ENCODE results near the gene HELZ.
A peak's percentile ranks its signal among the peaks of the same experiment; 100 is the strongest.

The HELZ gene

DNA sequence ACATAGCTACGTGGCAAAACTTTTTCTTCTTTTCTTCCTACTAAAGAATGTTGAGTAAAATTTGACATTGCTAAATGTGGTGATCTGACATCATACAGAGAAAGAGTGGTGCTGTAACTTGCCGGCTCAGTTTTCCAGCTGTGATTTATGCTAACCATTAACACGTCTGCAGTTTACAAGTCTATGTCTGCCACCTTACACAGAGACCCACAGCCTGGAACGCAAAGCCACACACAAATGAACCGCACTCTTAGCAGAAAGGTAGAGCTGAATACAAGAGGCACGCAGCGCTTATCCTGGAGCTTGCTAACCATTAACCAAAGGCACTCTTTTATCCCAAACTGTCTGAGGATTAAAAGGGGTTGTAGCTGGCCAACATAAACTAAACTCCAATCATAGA lies 168.7 kb downstream of the HELZ start:
- DNase-seq (ENCODE audit: low spot score) = no peak

DNA sequence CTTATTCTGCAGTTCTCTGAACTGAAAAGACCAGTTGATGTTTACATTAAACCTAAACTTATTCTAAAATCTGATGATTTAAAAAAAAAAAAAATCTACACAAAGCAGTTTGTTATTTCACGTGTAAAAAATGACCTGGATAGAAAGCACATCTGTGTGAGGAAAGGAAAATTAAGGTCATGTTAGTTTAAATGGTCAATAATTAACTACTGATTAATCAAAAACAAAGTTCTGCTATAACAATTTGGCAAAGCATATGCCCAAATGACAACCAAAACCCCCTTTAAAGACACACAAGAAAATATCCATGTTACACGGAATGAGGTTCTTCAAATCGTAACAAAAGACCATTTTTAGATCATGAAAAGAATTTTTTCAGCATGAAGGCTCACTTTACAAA lies 170.2 kb downstream of the HELZ start:
- no peak for DNase-seq (ENCODE audit: low spot score)

DNA sequence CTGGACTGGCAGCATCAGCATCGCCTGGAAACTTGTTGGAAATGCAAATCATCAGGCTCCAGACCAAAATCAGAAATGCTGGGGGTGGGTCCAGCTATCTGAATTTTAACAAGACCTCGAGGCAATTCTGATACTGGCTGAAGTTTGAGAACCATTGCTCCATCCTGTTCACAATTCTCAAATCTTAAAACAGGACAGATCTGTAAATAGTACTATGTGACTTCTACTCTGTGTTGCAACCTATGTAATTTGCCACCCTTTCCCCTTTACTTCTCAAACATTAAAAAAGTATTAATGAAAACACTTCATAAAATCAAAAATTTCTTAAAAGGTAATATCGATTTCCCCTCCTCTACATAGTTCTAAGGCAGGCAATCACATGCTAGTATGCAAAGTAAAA lies 172.1 kb downstream of the HELZ start:
- DNase-seq (ENCODE audit: low spot score) = no peak

DNA sequence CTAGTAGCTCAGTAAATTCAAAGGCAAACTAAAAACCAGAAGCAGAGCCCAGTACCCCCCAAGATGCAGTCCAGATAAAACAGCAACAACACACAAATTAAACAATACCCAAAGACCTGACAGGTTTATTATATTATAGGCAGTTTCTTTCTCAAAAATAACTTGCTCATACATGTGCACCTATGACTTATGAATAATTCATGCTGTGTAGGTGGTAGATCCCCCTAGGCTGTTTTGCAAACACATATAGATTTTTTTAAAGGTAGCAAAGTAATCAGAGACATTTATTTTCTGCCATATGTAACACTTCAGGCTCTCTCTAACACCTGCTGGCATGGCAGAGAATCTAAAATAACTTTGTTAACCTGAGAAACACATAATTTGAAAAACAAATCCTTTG lies 173.4 kb downstream of the HELZ start:
- DNase-seq (ENCODE audit: low spot score) = no peak

DNA sequence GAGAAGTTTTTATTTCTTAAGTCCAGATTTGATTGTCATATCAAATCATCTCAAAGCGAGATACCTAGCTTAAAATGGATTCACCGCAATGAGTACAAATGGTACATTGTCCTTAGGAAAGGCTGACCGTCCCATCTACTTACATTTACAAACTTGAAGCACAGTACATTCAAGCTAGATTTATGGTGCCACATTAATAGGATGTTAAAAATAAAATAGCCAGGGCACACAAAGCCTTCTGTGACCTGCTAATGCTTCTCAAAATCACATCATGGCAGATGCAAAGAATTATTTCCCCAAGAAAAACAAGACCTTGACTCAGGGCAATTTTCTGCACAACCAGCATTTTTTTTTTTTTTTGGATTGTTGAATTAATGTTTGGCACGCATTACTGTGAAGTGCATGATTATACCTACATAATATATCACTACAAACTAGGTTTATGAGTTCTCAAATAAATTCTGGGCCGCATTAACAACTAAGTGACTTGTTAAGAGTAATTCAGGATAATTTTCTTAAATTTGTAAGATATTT lies 175.3 kb downstream of the HELZ start:
- DNase-seq (ENCODE audit: low spot score) = no peak

DNA sequence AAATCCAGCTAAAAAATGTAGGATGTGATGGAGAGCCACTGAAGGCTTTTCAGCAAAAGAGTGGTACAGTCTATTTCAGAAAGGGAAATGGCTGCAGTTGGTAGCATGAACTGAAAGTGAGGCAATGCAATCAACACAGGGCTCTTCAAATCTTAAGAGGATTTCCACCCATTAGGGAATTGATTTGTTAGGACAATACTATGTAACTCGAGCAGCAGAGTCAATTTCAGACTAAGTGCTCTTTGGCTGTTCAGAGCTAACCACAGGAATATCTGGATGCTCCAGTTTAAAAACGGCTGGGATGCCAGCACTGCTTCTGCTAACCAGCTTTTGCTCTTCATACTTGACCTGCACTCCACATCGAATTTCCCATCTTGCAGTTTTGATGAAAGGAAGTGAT lies 176.0 kb downstream of the HELZ start:
- no peak for DNase-seq (ENCODE audit: low spot score)

DNA sequence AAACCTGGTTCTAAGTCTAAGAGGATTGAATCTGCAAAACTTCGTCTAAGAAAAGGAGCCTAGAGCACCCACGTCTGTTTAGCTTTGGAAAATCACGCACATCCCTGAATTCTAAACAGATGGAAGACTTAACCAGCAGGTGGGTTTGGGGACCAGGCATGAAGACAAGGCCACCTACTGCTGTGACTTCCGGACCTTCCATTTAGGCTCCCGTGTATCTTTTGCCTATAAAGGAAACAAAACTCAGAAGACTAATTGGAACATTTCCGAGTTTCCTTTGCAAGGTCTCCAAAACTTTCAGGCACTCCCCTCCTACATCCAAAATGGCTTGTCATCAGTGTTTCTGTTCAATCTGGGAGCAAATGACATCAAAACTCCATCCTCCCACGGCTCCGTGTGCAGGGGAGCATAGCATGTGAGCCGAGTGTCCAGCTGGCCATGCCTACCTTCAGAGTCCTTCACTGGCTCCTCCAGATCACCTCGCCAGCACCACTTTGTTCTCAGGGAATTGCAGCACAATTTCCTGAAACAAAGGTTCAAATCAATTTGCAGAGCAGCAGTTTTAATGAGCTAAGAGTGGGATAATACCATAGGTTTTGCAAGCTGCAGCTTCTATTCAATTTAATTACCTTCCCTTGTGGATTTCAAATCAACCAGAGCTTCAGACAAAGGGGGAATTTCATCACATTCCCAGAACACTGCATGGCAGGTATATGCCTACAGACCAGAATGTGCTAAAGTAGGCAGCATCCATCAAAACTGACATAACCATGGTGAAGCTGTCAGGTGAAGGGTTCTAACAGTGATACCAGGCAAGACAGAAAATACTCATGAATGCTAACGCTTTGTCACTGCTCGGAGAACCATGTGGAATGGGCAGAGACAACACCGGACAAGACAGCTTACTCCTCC lies 177.2 kb downstream of the HELZ start:
- DNase-seq (ENCODE audit: low spot score) = no peak

DNA sequence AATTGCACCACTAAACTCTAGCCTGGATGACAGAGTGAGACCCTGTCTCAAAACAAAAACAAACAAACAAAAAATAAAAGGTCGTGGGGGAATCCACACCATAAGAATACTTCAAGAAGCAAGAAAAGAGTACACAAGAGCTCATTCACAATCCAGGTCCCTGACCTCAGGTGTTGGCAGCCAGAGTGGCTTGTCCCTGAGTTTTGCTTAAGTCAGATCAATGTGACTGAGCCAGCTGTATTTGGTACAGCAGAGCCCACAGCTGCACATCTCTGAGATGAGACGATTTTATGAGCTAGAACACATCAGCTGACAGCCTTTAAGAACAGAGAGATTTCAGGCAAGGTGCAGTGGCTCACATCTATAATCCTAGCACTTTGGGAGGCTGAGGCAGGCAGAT lies 178.3 kb downstream of the HELZ start:
- DNase-seq (ENCODE audit: low spot score) = no peak

DNA sequence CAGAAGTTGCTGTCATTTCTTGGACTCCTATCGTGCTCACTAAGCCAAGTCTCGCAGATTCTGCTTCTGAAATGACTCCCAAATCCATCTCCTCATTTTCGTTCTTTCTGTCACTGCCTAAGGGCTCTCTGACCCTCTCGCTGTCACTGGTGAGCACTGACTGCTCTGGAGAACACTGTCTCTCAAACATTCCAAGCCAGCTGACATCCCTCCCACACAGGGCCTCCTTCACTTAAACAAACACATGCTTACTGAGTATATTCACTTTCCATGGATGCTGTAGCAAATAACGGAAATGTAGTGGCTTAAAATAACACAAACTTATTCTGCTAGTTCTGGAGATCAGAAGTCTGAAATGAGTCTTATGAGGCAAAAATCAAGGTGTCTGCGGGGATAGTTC lies 181.9 kb downstream of the HELZ start:
- no peak for DNase-seq (ENCODE audit: low spot score)

DNA sequence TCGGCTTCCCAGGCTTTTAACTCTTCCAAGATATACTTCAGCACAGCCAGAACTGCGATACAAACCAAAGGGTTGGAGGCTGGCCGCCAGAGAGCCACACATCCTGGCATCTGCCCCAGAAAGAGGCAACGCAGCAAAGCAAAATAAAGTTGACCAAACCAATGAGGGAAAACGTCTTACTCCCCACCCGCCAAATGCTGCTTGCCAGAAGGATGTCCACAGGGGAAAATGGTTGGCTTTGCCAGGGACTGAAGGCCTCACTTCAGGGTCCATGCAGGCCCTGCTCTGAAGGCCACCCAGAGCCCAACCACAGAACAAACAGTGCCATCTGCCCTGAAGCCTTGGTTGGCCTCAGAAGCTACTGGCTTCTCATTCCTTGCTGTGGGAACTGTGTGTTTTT lies 185.6 kb downstream of the HELZ start:
- DNase-seq (ENCODE audit: low spot score) = no peak

DNA sequence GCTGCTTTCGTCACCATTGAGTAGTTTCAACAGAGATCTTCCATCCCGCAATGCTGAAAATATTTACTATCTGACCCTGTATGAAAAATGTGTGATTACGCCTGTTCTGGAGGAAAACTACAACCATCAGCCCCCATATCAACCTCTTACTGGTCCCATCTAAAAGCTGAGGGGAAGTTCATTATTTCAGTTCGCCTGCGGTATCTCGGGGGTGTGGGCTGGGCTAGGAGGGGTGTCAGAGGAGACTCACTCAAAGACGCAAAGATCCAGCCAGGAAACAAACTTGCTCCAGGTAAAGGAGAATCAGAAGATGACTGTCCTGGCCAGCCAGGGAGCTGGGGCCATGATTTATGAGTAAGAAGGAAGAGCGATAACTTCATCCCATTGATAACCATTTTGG lies 187.0 kb downstream of the HELZ start:
- DNase-seq (ENCODE audit: low spot score) = no peak

DNA sequence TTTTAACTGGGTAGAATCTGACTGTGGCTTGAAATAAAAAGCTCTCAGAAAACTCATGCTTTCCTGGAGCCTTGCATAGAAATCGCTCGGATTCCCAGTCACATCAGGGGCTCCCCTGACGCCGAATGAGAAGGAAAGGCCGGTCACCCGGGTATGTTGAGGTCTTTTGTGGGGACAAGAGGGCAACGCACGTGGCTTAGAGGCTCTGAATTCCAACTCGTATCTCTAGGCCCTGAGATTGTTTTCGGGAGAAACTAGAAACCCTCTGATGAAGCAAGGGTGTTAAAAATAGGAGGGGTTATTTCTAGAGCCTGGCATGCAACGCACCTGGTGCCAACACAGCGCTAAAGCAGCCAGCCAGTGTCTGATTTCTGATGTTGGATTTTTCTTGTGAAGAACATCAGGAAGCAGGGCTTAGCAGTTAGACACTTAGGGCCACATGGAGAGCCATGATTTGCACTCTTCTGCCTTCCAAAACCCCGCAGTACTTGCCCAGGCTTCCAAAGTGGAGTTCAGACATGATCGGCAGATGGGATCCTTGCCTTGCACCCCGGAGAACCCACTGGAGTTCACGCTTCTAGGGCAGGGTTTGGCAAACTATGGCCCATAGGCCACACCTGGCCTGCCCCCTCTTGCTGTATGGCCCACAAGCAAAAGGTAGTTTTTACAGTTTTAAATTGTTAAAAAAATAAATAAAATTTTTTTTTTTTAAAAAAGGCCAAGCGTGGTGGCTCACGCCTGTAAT lies 188.1 kb downstream of the HELZ start:
- peak; percentile 41 for DNase-seq (ENCODE audit: low spot score)

DNA sequence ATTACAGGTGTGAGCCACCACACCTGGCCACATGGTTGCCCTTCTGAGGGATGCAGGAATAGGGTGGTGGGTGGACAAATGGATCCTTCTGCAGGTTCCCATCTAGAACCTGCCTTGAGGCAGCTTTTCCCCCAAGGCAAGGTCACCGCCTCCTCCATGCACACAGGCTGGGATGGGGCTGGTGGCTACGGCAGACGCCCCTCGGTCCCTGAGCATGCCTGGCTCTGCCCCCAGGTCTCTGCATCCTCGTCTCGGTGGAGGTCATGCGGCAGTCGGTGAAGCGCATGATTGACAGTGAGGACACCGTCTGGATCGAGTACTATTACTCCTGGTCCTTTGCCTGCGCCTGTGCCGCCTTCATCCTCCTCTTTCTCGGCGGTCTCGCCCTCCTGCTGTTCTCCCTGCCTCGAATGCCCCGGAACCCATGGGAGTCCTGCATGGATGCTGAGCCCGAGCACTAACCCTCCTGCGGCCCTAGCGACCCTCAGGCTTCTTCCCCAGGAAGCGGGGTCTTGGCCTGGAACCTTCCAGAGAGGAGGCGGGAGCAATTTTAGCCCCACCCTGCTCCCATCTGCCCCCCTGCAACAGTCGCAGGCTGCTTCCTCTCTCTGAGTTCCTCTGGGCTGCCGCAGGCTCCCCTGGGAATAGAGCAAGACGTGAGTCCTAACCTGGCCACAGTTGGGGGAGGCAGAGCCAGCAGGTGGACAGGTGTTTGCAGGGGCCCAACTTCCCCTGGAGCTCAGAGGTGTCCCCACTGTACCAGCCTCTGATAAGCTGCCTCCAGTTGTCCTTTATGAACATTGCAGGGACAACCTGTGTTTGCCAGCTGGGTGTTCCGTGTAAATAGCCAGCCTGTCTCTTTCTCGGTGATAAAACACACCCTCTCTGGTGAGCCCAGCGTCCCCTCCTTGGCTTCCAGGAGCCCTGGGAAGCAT lies 188.9 kb downstream of the HELZ start:
- peak; percentile 46 for DNase-seq (ENCODE audit: low spot score)

DNA sequence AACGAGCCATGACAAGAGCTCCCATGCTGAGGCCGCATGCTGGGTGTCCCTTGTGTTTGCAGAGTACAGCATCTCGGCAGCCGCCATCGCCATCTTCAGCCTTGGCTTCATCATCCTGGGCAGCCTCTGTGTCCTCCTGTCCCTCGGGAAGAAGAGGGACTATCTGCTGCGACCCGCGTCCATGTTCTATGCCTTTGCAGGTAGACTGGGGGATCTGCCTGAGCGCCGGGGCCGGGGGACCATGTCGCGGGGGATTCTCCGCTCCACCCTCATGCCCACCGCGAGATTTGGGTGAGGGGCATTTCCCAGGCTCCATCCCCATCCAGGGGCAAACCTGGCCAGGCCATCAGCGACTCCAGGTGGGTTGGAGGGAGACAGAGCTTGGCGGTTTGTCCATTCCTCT lies 190.0 kb downstream of the HELZ start:
- peak; percentile 50 for DNase-seq (ENCODE audit: low spot score)

DNA sequence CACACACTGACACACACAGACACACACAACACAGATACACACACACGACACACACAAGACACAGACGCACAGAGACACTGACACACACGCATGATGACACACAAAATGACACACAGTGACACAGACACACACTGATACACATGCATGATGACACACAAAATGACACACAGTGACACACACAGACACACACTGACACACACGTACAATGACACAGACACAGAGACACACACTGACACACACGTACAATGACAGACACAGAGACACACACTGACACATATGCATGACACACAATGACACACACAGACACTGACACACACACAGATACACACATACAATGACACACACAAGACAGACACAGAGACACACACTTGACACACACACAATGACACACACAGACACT lies 190.4 kb downstream of the HELZ start:
- no peak for DNase-seq (ENCODE audit: low spot score)

DNA sequence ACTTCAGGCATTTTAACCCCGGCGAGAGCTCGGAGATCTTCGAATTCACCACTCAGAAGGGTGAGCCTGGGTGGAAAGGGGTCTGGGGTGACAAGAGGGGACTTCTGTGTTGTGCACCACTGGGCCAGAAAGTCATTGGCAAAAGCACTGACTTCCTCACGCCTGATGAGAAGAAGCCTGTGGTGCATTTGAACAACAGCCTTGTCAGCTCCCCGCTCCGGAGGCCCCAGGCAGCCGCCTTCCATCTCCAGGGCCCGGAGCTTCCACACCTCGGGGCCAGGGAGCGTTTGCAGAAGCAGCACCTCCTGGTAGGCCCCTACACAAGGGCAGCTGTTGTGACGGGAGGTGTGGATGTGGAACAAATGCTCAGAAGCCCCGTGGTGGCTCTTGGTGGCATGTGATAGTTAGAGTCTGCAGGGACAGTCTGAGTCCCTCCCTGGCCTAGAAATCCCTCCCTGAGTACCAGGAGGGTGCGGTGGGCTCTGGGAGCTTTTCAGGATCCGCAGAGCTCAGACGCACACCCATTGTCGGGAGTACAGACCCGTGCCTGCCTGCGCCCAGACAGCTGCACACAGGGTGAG lies 190.9 kb downstream of the HELZ start:
- DNase-seq (ENCODE audit: low spot score) = peak; percentile 42

DNA sequence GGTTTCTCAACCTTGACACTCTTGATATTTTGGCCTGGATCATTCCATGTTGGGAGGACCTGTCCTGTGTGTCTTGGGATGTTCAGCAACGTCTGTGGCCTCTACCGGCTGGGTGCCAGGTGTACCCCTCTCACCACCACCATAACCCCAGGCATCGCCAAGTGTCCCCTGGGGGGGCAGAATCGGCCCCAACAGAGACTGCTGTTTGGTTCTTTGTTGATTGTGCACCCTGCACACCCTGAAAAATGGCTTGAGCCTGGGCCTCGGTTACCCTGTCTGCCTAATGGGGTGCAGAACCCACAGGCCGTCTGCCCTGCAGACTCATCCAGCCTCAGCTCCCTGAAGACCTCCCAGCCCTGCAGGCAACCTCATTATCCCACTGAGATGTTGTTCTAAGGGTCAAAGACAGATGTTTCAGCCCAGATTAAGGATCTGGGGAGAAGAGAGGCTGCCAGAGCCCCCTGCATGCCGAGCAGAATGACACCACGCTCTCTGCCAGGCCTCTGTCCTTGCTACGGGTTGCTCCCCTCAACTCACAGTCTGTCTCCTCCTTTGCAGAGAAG lies 191.5 kb downstream of the HELZ start:
- peak; percentile 44 for DNase-seq (ENCODE audit: low spot score)

DNA sequence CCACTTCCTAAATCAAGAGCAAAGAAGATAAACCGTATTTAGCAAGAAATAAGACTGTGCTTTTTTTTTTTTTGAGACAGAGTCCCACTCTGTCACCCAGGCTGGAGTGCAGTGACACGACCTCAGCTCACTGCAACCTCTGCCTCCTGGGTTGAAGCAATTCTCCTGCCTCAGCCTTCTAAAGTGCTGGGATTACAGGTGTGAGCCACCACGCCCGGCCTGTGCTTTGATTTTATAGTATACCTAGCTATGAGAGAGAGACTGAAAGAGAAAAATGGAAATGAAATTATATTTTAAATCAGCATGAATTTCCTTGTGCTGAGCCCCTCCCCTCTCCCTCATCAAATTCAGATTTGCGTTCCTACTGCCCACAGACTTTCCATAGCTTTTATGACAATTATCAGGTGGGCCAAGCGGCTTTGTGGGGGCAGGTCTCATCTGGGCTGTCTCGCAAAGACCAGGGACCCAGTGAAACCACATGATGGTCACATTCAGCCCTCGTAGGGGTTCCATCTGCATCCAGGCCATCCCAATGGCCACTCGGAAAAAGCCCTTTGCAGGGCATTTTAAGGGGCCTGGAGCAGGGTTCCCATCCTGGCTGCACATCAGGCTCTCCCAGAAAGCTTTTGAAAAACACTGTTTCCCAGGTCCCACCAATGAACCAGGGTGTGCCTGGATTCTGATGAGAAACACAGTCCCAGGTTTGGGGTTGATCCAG lies 192.1 kb downstream of the HELZ start:
- DNase-seq (ENCODE audit: low spot score) = peak; percentile 36

DNA sequence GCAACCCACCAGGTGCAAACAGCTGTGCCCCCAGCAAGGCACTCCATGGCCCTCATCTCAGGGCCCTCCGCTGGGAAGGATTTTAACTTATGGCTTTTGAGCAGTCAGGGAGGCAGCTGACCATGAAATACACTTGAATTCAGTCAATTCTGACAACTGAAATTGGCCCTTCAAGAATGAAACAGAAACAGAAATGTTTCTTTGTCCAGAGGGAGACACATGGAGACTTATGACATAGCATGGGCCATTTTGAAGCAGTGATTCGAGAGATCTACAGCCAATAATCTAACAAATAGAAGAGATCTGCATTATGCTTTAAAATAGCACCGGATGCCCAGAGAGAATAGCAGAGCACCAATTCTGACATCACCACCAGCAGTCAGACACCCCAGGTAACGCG lies 193.2 kb downstream of the HELZ start:
- no peak for DNase-seq (ENCODE audit: low spot score)

DNA sequence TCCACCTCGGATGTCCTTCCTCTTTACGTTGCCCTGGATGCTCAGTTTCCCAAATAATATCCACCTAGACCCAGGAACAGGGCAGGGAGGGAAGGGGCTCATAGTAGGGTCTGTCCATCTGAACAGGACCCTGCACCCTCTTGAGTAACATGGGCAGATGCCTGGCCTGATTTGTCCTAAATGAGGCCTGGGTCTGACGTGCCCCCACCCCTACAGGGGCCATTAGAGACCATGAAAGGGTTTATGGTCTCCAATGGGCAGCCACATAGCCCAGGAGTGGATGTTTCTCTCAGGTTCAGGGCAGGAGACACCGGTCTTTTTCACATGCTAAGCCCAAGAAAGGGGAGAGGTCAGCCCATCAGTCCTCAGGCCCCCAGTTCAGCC lies 193.8 kb downstream of the HELZ start:
- no peak for DNase-seq (ENCODE audit: low spot score)

All from ecto neural progenitor cell (in vitro differentiated cells).